Endothelial cell of umbilical vein (primary cell): ENCODE data around the gene FAM193A. TPM values are rescaled to one million over a fixed set of nuclear protein-coding genes. Genes with fewer than 3 reads are reported as not detected.

Source experiments
- BruUV-seq: library from RNA; stranded (reverse); fragments of 400-500 nt; replicated peaks from 2 replicates; lab custom pipeline; 2021; lab: Mats Ljungman, UMichigan
- CTCF ChIA-PET: fragments of 300-600, 350-600 bp; sonication (Branson Sonifier 250); formaldehyde crosslinking; loops from one replicate; lab custom pipeline; 2021; ENCODE audit warnings: antibody characterized with exemption, inconsistent platforms; lab: Charles Lee
- POLR2A ChIA-PET: fragments of 300-600, 350-600 bp; sonication (Branson Sonifier 250); formaldehyde crosslinking; loops from one replicate; lab custom pipeline; 2021; ENCODE audit warnings: antibody characterized with exemption, inconsistent platforms; lab: Charles Lee
- DNase-seq: peaks from one replicate; pipeline ENCODE4 v3.0.0-alpha.2; 2011; ENCODE audit warnings: low read depth, low spot score
- FAIRE-seq: peaks from 2 replicates; lab custom pipeline; 2011; peaks lifted over from hg19 to GRCh38; lab: Jason Lieb, UNC
- H2AFZ ChIP-seq: 2 replicates; pipeline ENCODE4 v1.6.0; 2012; ENCODE audit warnings: low read depth, low read length, control low read depth, inconsistent platforms
- H3K27ac ChIP-seq: 2 replicates; pipeline ENCODE4 v1.5.1; 2011; ENCODE audit warnings: low read depth, mild to moderate bottlenecking, control low read depth, low read length, moderate library complexity; ENCODE audit not compliant: insufficient read depth
- H3K27me3 ChIP-seq, 2 experiments: 2 replicates each; pipeline versions ENCODE4 v1.6.0 to v1.6.1; 2011; ENCODE audit warnings: low read length in 2 of 2, mixed read lengths in 1 of 2; ENCODE audit not compliant: control insufficient read depth in 2 of 2, insufficient read depth in 2 of 2
- H3K36me3 ChIP-seq, 2 experiments: 2 replicates in 1 of 2; 3 replicates in 1 of 2; pipeline ENCODE4 v1.5.1; 2011; ENCODE audit warnings: low read length in 2 of 2, mild to moderate bottlenecking in 1 of 2, moderate library complexity in 1 of 2; ENCODE audit not compliant: control insufficient read depth in 2 of 2, insufficient read depth in 2 of 2; ENCODE audit errors: extremely low read depth in 1 of 2
- H3K4me1 ChIP-seq: 3 replicates; pipeline ENCODE4 v1.5.1; 2011; ENCODE audit warnings: mild to moderate bottlenecking, low read length; ENCODE audit not compliant: control insufficient read depth, insufficient read depth; ENCODE audit errors: extremely low read depth
- H3K4me2 ChIP-seq: 2 replicates; pipeline ENCODE4 v1.6.1; 2011; ENCODE audit warnings: low read length, control low read depth, mixed read lengths; ENCODE audit not compliant: insufficient read depth
- H3K4me3 ChIP-seq, 3 experiments: fragments of 200-600 bp in 1 of 3; sonication (generic), shearing (Covaris generic) in 1 of 3; replicated peaks in 1 of 3; 2 replicates each; pipeline ENCODE4 v1.5.1; 2011 to 2016; ENCODE audit warnings: control low read depth in 3 of 3, low read length in 3 of 3, mild to moderate bottlenecking in 2 of 3, inconsistent platforms in 1 of 3, low read depth in 1 of 3, moderate library complexity in 1 of 3; ENCODE audit not compliant: insufficient read depth in 1 of 3
- H3K79me2 ChIP-seq: 2 replicates; pipeline ENCODE4 v1.6.0; 2012; ENCODE audit warnings: low read length, inconsistent platforms; ENCODE audit not compliant: control insufficient read depth, insufficient read depth
- H3K9ac ChIP-seq: replicated peaks from 2 replicates; pipeline ENCODE3; 2011; ENCODE audit warnings: low read length, control low read depth; ENCODE audit not compliant: insufficient read depth; ENCODE audit errors: extremely low read depth
- H3K9me1 ChIP-seq: replicated peaks from 3 replicates; pipeline ENCODE4 v1.6.0; 2011; ENCODE audit warnings: mild to moderate bottlenecking, low read length; ENCODE audit not compliant: control insufficient read depth, insufficient read depth; ENCODE audit errors: extremely low read depth
- H3K9me3 ChIP-seq: replicated peaks from 2 replicates; pipeline ENCODE4 v1.5.1; 2012; ENCODE audit warnings: low read length, inconsistent platforms; ENCODE audit not compliant: control insufficient read depth, insufficient read depth
- H4K20me1 ChIP-seq: replicated peaks from 2 replicates; pipeline ENCODE3; 2011; ENCODE audit warnings: mild to moderate bottlenecking, low read length; ENCODE audit not compliant: control insufficient read depth, insufficient read depth; ENCODE audit errors: extremely low read depth
- CTCF ChIP-seq, 2 donors: IDR thresholded peaks; 1 replicate in 1 of 2; 2 replicates in 1 of 2; pipeline ENCODE4 v1.5.1; 2011; ENCODE audit warnings: low read length in 2 of 2, mild to moderate bottlenecking in 2 of 2, moderate library complexity in 2 of 2, control low read depth in 1 of 2, inconsistent platforms in 1 of 2, low read depth in 1 of 2; ENCODE audit not compliant: insufficient read depth in 1 of 2; ENCODE audit errors: extremely low read depth in 1 of 2
- EZH2 ChIP-seq: IDR thresholded peaks from 2 replicates; pipeline ENCODE4 v1.6.1; 2012; ENCODE audit warnings: borderline replicate concordance, low read depth, mild to moderate bottlenecking, moderate library complexity, low read length, inconsistent platforms; ENCODE audit not compliant: severe bottlenecking
- FOS ChIP-seq: IDR thresholded peaks from 2 replicates; pipeline ENCODE4 v1.6.1; 2011; ENCODE audit warnings: mild to moderate bottlenecking, low read length, moderate library complexity, borderline replicate concordance; ENCODE audit not compliant: insufficient read depth
- GATA2 ChIP-seq: IDR thresholded peaks from 2 replicates; pipeline ENCODE4 v1.7.0; 2011; ENCODE audit warnings: low read depth, mild to moderate bottlenecking, moderate library complexity, mixed read lengths, low read length; ENCODE audit not compliant: insufficient read length, insufficient read depth
- JUN ChIP-seq: IDR thresholded peaks from 2 replicates; pipeline ENCODE4 v1.6.1; 2011; ENCODE audit warnings: borderline replicate concordance, low read depth; ENCODE audit not compliant: insufficient read length, insufficient read depth
- MAX ChIP-seq: IDR thresholded peaks from 2 replicates; pipeline ENCODE4 v1.6.1; 2011; ENCODE audit not compliant: insufficient read depth, insufficient read length
- MYC ChIP-seq: IDR thresholded peaks from one replicate; pipeline ENCODE4 v1.6.1; 2011; ENCODE audit warnings: mild to moderate bottlenecking, low read depth, low read length
- POLR2A ChIP-seq: IDR thresholded peaks from 2 replicates; pipeline ENCODE4 v1.6.1; 2012; ENCODE audit warnings: low read depth, mild to moderate bottlenecking, control low read depth, low read length
- POLR2AphosphoS5 ChIP-seq: IDR thresholded peaks from 2 replicates; pipeline ENCODE4 v1.6.1; 2012; ENCODE audit warnings: low read depth, mild to moderate bottlenecking, control low read depth, low read length, moderate library complexity; ENCODE audit not compliant: insufficient read depth
- dilution Hi-C: fragments of 300-500 bp; cut with MboI; formaldehyde crosslinking; loops from one replicate; pipeline ENCODE4 v1.15.0; 2019; ENCODE audit warnings: low sequenced_read_pairs; ENCODE audit not compliant: extremely low pct_ligation_motif_present
- intact Hi-C: fragments of 100-400 bp; cut with micrococcal nuclease; formaldehyde crosslinking; loops from one replicate; pipeline ENCODE4 v1.10.0; 2022
- polyA plus RNA-seq, 4 experiments: library from polyadenylated mRNA; depleted of rRNA in 3 of 4; stranded (reverse) in 3 of 4; unstranded in 1 of 4; fragments of >200 nt; gene quantifications; 2 replicates each; pipeline versions ENCODE4 v1.2.1 to v1.2.3, GENCODE V29; 2011 to 2012; ENCODE audit warnings: missing spikeins in 1 of 4
- total RNA-seq: library from RNA; stranded (reverse); gene quantifications from 2 replicates; pipeline ENCODE4 v1.2.3, GENCODE V29; 2021

FAM193A gene
- total and polyA plus RNA-seq, 2 donors (not counting 3 experiments of a cell fraction or from before 2014, with no cell fraction given) = 12.3 to 32.1 TPM

GRCh38 chr4:2753436-2753835 lies 217.0 kb downstream of the FAM193A start:
- dilution Hi-C loops = no loop called here
- Histone ChIP-seq H3K27me3 (no peaks in the 10 kb centered on the region), H3K9me1 (no peaks in the 10 kb centered on the region), H4K20me1 (no peaks in the 10 kb centered on the region), H3K9ac (no peak overlapping the region), H3K4me1 (peaks cover 9% of the 10 kb centered on the region), H2AFZ (no peak overlapping the region), H3K36me3 (peaks cover 0 to 3% of the 10 kb centered on the region in 2 experiments), H3K4me2 (no peak overlapping the region), H3K27ac (no peak overlapping the region), H3K79me2 (peaks cover 47% of the 10 kb centered on the region), H3K4me3 (no peak overlapping the region), H3K9me3 (no peaks in the 10 kb centered on the region)
- no TSS peak for BruUV-seq
- POLR2A ChIA-PET = no interaction called here
- intact Hi-C loops = no loop called here
- no peak for TF ChIP-seq EZH2
- TF ChIP-seq GATA2 = no peak
- TF ChIP-seq POLR2A = no peak
- TF ChIP-seq MAX = no peak
- TF ChIP-seq JUN = no peak
- no peak for TF ChIP-seq CTCF (IDR thresholded peaks at IDR 0.05; ENCODE audit: extremely low read depth in 1 of 2, insufficient read depth in 1 of 2, low read depth in 1 of 2, low read length in 2 of 2)
- TF ChIP-seq FOS = no peak
- no peak for TF ChIP-seq MYC
- TF ChIP-seq POLR2AphosphoS5 = no peak
- FAIRE-seq = no peak
- DNase-seq = no peak
- CTCF ChIA-PET = no interaction called here
